Right lobe of liver (tissue), 6 donors: ENCODE measurements around the gene RAET1L. TPM values are rescaled to one million over a fixed set of nuclear protein-coding genes. Genes with fewer than 3 reads are reported as not detected.
"Not testable (repeated sequence)": the region's sequence is repeated elsewhere in the genome, so short reads cannot be mapped to it uniquely, and the experiment has no call there.

ENCODE experiments used
- ATAC-seq, 4 donors: fragments of 200-7000 bp; cut with Tn5 transposase; one replicate each; pipeline ENCODE4 v1.9.1; 2020; ENCODE audit warnings: mild to moderate bottlenecking in 4 of 4, moderate library complexity in 4 of 4
- DNase-seq, 3 donors: peaks; one replicate each; pipeline ENCODE4 v3.0.0-alpha.2; 2020
- H3K27ac ChIP-seq, 3 donors: fragments of 200-600 bp; one replicate each; pipeline ENCODE4 v1.8.0; 2022
- H3K27me3 ChIP-seq, 2 donors: fragments of 200-600 bp; one replicate each; pipeline ENCODE4 v1.8.0; 2022
- H3K36me3 ChIP-seq, 4 donors: fragments of 200-600 bp; sonication (generic) in 1 of 4; one replicate each; pipeline versions ENCODE4 v1.5.1 to v1.8.0; 2017 to 2022; ENCODE audit warnings: control low read depth in 1 of 4
- H3K4me1 ChIP-seq, 4 donors: fragments of 200-600 bp; sonication (generic) in 1 of 4; one replicate each; pipeline versions ENCODE4 v1.5.1 to v1.8.0; 2017 to 2022; ENCODE audit warnings: control low read depth in 1 of 4
- H3K4me3 ChIP-seq, 3 donors: fragments of 200-600 bp; one replicate each; pipeline ENCODE4 v1.8.0; 2022
- H3K9me3 ChIP-seq, 4 donors: fragments of 200-600 bp; sonication (generic) in 1 of 4; one replicate each; pipeline versions ENCODE4 v1.5.1 to v1.8.0; 2017 to 2022; ENCODE audit warnings: control low read depth in 1 of 4
- CTCF ChIP-seq, 4 donors: fragments of 200-600 bp in 3 of 4; fragments of 450-650 bp in 1 of 4; IDR thresholded peaks; one replicate each; pipeline versions ENCODE4 v1.5.1 to v1.8.0; 2016 to 2022; ENCODE audit warnings: antibody characterized with exemption in 4 of 4, mild to moderate bottlenecking in 2 of 4
- POLR2A ChIP-seq: fragments of 450-650 bp; IDR thresholded peaks from one replicate; pipeline ENCODE4 v1.6.1; 2017; ENCODE audit warnings: antibody characterized with exemption, mild to moderate bottlenecking
- WGBS: methylation state at CpG from one replicate; pipeline ENCODE4 v1.1.6; 2018; ENCODE audit warnings: low coverage, low lambda C conversion rate; ENCODE audit not compliant: insufficient coverage; ENCODE audit errors: missing lambda C conversion rate; 5-methylcytosine and 5-hydroxymethylcytosine counted together
- intact Hi-C, 2 donors: fragments of 100-400 bp; cut with DNase I; formaldehyde crosslinking; loops; one replicate each; pipeline versions ENCODE4 v1.11.2 to v1.14.1; 2022
- total RNA-seq, 6 experiments: library from RNA; depleted of rRNA in 2 of 6; stranded (reverse); fragments of >200 nt in 2 of 6; fragmentation: NEBNext Ultra II Directional in 3 of 6; extraction: Animal tissue kit (Norgen Biotek cat#: 25700) in 3 of 6; gene quantifications; one replicate each; pipeline versions ENCODE4 v1.1.0 to v1.2.4, GENCODE V29; 2016 to 2023
- donor health status: DM: no; HTN: yes; CAD: no.
- donor health status: DM: no; HTN: no; CAD: no.
- donor health status: DM: no; HTN: no; CAD: no.
- donor health status: DM: no; HTN: yes; CAD: no.
- donor health status: DM: no; HTN: yes; CAD: no.

The RAET1L gene
- total RNA-seq, 6 experiments from 2014 or later, result not detected

- Histone ChIP-seq H3K36me3 (no peaks in the 10 kb centered on the region), H3K9me3 (no peaks in the 10 kb centered on the region), H3K27me3 (peaks cover 5 to 12% of the 10 kb centered on the region in 2 donors), H3K4me3 (no peak overlapping the region), H3K27ac (no peak overlapping the region), H3K4me1 (peaks cover 0 to 2% (median under 1%) of the 10 kb centered on the region in 4 donors)
- ATAC-seq (no peak), DNase-seq (no peak)
- TF ChIP-seq POLR2A (no peak), CTCF (IDR thresholded peaks at IDR 0.05) (no peak)
- intact Hi-C loops, result no loop called here
- WGBS, result 84% methylated on average over 6 of the region's 7 CpGs
Observed at GRCh38 chr6:149995971-149996370, 29.4 kb downstream of the RAET1L start.

DNA sequence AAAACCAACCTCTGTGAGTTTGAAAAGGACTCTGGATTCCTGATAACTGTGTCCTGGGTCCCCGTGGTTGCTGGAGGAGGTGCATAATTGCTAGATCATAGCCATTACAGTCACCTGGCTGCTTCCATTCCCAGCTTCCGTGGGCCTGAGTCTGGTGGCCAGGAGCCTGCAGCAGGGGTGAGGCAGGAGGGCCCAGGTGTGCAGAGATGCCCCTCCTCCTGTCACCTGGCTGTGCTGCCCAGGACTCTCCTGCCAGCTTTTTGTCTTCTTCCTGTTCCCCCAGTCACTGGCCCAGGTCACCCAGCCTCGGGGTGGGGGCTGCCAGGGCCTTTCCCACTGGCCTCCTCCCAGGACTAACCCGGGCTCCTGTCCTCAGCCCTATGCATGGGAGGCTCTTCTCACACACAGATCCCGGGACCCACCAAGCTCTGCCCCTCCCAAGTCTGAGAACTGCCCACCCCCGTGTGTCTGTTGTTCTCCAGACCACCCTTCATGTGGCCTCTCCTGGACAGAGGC, 30.0 kb downstream of the RAET1L start:
- H3K36me3 ChIP-seq, result no peaks in the 10 kb centered on the region
- H3K27me3 ChIP-seq, result peaks cover 5 to 13% of the 10 kb centered on the region in 2 donors
- H3K9me3 ChIP-seq, result no peaks in the 10 kb centered on the region
- DNase-seq (no peak), ATAC-seq (no peak)
- intact Hi-C loops, result no loop called here
- H3K27ac ChIP-seq, result no peak overlapping the region
- no peak overlapping the region for H3K4me3 ChIP-seq
- TF ChIP-seq POLR2A (no peak), CTCF (IDR thresholded peaks at IDR 0.05) (no peak)
- H3K4me1 ChIP-seq, result peaks cover 0 to 8% (median 1%) of the 10 kb centered on the region in 4 donors
- WGBS, result 76% methylated on average over 2 of the region's 6 CpGs

DNA sequence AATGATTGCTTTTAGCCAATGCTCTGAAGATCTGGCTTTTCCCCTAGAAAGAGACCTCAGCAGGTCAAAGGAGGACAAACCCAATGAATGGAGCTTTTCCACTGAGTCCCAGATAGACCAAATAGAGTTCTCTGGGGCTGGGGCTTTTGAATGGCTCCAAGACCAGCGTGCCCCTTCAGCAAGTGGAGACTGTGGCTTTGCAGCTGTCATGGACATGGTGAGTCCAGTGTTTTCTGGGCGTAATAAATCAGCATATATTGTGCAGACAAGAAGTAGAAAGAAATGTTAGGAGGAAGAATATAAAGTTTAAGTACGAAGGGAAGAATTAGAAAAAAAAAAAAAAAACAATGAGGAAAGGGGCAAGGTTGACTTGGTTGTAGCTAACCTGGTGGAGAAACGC, 33.5 kb downstream of the RAET1L start:
- peaks cover 5 to 46% of the 10 kb centered on the region in 2 donors for H3K27me3 ChIP-seq

GRCh38 chr6:149991472-149991795, 33.9 kb downstream of the RAET1L start:
- peaks cover 0 to 11% (median 1%) of the 10 kb centered on the region in 4 donors for H3K4me1 ChIP-seq
- H3K36me3 ChIP-seq, H3K9me3 ChIP-seq, DNase-seq, H3K4me3 ChIP-seq, intact Hi-C loops, H3K27ac ChIP-seq: not testable (repeated sequence)
- WGBS, result 10% methylated on average over 6 of the region's 7 CpGs
- H3K27me3 ChIP-seq, result peaks cover 5 to 46% of the 10 kb centered on the region in 2 donors
- ATAC-seq, result peak in 3 of 4 donors; percentile 35 to 67 (median 48)

More for the DNA sequence above, 33.5 kb downstream of the RAET1L start:
- no peak overlapping the region for H3K4me3 ChIP-seq
- peaks cover 0 to 11% (median 1%) of the 10 kb centered on the region in 4 donors for H3K4me1 ChIP-seq
- intact Hi-C loops, result no loop called here
- no peak for DNase-seq
- no peak overlapping the region for H3K27ac ChIP-seq
- WGBS, result 31% methylated on average over 4 of the region's 4 CpGs
- TF ChIP-seq CTCF (IDR thresholded peaks at IDR 0.05) (no peak), POLR2A (no peak)
- H3K36me3 ChIP-seq, result no peaks in the 10 kb centered on the region
- ATAC-seq, result no peak
- no peaks in the 10 kb centered on the region for H3K9me3 ChIP-seq

DNA sequence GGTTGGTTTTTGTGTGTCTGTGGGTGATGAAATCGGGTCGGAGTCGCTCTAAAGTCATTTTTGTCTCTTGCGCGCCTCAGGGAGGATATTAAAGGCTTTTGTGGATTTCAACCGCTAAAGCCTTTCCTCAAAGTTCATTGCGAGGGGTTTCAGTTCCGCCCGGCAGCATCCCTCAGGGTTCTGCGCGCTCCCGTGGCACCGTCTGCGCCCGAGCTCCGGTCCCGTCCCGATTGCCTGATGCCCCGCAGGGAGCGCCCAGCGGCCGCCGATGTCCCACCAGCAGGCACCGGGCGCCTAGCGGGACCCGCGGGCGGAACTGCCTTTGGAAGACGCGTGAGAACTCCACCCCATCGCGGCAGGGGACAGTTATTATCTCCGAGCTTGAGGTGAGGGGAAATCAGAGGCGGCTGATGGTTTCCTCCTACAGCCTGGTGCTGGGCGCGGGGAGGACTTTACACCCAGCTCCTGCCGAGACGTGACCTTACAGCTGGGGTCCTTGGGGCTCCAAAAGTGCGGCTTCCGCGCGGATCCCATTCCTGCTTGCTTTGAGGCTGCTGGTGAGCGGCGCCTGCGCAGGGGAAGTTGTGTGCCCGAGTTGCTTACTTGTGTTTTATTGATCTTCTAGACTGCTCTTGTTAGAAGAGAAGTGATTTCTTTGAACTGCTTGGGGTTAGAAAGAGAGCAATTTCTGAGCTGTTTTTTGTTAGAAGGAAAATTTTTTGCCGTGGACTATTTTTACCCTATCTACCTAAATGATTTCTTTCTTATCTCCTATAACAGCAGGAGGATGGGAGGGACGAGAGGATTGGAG, 34.5 kb downstream of the RAET1L start:
- WGBS, result 2% methylated on average over 18 of the region's 49 CpGs
- H3K4me3 ChIP-seq, result no peak overlapping the region
- no peaks in the 10 kb centered on the region for H3K9me3 ChIP-seq
- H3K27ac ChIP-seq, result no peak overlapping the region
- intact Hi-C loops, result no loop called here
- ATAC-seq (peak in 3 of 4 donors; percentile 44 to 50 (median 48)), DNase-seq (no peak)
- H3K27me3 ChIP-seq, result peaks cover 5 to 51% of the 10 kb centered on the region in 2 donors
- no peaks in the 10 kb centered on the region for H3K36me3 ChIP-seq
- H3K4me1 ChIP-seq, result peaks cover 0 to 11% (median 1%) of the 10 kb centered on the region in 4 donors
- TF ChIP-seq POLR2A (no peak), CTCF (IDR thresholded peaks at IDR 0.05) (no peak)
